Osteoblast (primary cell): ENCODE measurements around the gene MAB21L4. TPM values are rescaled to one million over a fixed set of nuclear protein-coding genes. Genes with fewer than 3 reads are reported as not detected.
A peak's percentile ranks its signal among the peaks of the same experiment; 100 is the strongest.

ENCODE experiments used
- DNase-seq: peaks from one replicate; pipeline ENCODE4 v3.0.0; 2011; ENCODE audit warnings: low spot score, mixed read lengths; ENCODE audit not compliant: insufficient read length; ENCODE audit errors: missing footprints
- H2AFZ ChIP-seq: 2 replicates; pipeline ENCODE4 v1.6.0; 2011; ENCODE audit warnings: mild to moderate bottlenecking, low read length
- H3K27ac ChIP-seq: 2 replicates; pipeline ENCODE4 v1.5.1; 2011; ENCODE audit warnings: mild to moderate bottlenecking, low read depth, low read length, moderate library complexity
- H3K27me3 ChIP-seq: 2 replicates; pipeline ENCODE4 v1.6.0; 2012; ENCODE audit warnings: mild to moderate bottlenecking, control low read depth, inconsistent platforms, low read length, moderate library complexity; ENCODE audit not compliant: insufficient read depth
- H3K36me3 ChIP-seq: 2 replicates; pipeline ENCODE4 v1.5.1; 2011; ENCODE audit warnings: mild to moderate bottlenecking, low read length, control low read depth, moderate library complexity; ENCODE audit not compliant: insufficient read depth
- H3K4me1 ChIP-seq: 2 replicates; pipeline ENCODE4 v1.5.1; 2011; ENCODE audit warnings: mild to moderate bottlenecking, low read length, control low read depth, moderate library complexity; ENCODE audit not compliant: insufficient read depth
- H3K4me2 ChIP-seq: 2 replicates; pipeline ENCODE4 v1.6.0; 2011; ENCODE audit warnings: mild to moderate bottlenecking, low read length; ENCODE audit not compliant: insufficient read depth
- H3K4me3 ChIP-seq: fragments of 200-600 bp; sonication (generic); 3 replicates; pipeline ENCODE4 v1.5.1; 2012; ENCODE audit warnings: mild to moderate bottlenecking, low read length, inconsistent platforms; ENCODE audit not compliant: insufficient read depth
- H3K79me2 ChIP-seq: 2 replicates; pipeline ENCODE4 v1.6.0; 2012; ENCODE audit warnings: mild to moderate bottlenecking, low read length, control low read depth, inconsistent platforms; ENCODE audit not compliant: insufficient read depth
- H3K9me3 ChIP-seq: 2 replicates; pipeline ENCODE4 v1.5.1; 2011; ENCODE audit warnings: low read depth, low read length, control low read depth
- H4K20me1 ChIP-seq: 2 replicates; pipeline ENCODE4 v1.6.0; 2012; ENCODE audit warnings: mild to moderate bottlenecking, low read length, control low read depth; ENCODE audit not compliant: insufficient read depth
- total RNA-seq: library from RNA; depleted of rRNA; stranded (reverse); fragments of >200 nt; gene quantifications from 2 replicates; pipeline ENCODE4 v1.2.3, GENCODE V29; 2012
- TF ChIP-seq, protein P1 (sequence below): IDR thresholded peaks from 2 replicates; pipeline ENCODE4 v1.5.1; 2011; ENCODE audit warnings: mild to moderate bottlenecking, low read depth, low read length, moderate library complexity; ENCODE audit errors: extremely low read depth

The MAB21L4 gene
- total RNA-seq, 1 donor, result not detected

DNA sequence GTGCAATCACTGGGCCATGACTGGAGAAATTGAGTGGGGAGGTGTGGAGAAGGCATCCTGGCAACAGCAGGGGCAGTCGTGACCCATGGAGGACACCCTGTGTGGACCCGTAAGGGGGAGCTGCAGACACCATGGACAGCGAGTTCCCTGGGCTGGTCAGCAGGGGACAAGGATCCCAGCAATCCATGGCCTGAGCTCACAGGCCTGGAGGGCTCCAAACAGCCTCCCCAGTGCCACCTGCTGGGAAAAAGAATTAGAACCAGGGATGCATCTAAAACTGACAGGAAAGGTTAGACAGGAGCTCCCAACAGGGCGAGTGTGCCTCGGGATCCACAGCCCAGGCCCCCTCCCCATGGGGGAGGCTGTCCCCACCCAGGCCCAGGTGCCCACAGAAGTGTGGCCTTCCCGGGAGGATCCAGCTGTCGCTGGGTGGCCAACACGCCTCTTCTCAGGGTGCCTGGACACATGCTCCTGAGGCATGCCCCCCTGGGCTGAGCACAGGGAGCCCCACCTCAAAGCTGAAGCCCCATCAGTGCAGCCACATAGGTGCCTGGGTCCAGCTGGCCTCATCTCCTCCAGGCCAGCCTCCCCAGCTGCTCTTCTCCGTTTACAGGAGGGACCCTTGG is 55.4 kb downstream of the MAB21L4 start:
- TF ChIP-seq, protein P1, sequence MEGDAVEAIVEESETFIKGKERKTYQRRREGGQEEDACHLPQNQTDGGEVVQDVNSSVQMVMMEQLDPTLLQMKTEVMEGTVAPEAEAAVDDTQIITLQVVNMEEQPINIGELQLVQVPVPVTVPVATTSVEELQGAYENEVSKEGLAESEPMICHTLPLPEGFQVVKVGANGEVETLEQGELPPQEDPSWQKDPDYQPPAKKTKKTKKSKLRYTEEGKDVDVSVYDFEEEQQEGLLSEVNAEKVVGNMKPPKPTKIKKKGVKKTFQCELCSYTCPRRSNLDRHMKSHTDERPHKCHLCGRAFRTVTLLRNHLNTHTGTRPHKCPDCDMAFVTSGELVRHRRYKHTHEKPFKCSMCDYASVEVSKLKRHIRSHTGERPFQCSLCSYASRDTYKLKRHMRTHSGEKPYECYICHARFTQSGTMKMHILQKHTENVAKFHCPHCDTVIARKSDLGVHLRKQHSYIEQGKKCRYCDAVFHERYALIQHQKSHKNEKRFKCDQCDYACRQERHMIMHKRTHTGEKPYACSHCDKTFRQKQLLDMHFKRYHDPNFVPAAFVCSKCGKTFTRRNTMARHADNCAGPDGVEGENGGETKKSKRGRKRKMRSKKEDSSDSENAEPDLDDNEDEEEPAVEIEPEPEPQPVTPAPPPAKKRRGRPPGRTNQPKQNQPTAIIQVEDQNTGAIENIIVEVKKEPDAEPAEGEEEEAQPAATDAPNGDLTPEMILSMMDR, result peak; percentile 72
- DNase-seq, result peak; percentile 99

DNA sequence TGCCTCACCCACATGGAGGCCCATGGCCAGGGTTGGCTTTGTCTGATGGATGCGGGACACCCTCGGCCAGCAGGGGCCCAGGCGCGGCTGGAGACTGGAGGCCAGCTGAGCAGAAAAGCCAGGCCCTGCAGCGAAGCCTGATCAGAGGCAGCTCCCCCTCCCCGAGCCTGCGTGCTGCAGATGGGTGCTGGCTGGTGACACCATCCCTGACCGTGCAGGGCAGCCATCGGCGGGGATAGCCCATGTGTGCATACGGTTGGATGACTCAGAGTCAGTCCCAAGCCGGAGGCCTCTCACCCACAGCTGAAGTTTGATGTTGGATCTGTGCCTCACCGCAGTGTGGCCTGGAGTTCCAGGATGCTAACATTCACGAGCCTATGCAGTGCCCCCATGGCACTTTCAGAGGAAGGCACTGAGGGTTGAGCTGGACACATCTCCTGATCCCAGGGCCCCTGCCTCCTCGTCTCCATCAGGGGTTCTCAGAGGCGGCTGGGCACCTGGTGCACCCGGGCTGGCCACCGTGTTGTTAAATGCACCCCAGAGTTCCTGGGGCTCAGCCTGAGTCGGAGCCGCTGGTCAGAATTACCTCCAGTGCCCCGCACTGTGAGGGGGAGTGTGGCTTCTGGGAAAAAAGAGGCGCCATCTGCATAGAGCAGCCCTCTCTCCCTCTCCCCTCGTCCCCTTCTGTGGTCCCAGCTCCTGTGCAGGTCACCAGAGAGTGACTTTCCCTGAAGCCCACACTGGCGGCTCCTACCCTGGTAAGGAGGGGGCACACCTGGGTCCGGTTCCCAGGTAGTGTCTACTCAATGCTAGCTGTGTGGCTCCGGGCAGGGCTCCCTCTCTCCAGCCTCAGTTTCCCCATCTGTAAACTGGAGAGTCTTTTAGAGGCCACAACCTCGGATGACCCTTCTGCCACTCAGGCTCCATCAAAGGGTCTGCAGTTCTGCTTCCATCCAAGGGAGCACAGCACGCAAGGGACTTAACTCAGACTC is 56.5 kb downstream of the MAB21L4 start:
- Histone ChIP-seq H2AFZ (no peak overlapping the region), H4K20me1 (peaks cover 4% of the 10 kb centered on the region), H3K9me3 (no peaks in the 10 kb centered on the region), H3K79me2 (no peaks in the 10 kb centered on the region), H3K27ac (no peak overlapping the region), H3K4me3 (no peak overlapping the region), H3K4me2 (no peak overlapping the region), H3K4me1 (peaks cover 11% of the 10 kb centered on the region), H3K36me3 (no peaks in the 10 kb centered on the region), H3K27me3 (peaks cover 33% of the 10 kb centered on the region)
- TF ChIP-seq, protein P1, result no peak
- DNase-seq, result peak; percentile 71

More for the DNA sequence above, 55.4 kb downstream of the MAB21L4 start:
- Histone ChIP-seq H3K36me3 (no peaks in the 10 kb centered on the region), H3K4me1 (peaks cover 11% of the 10 kb centered on the region), H3K4me3 (no peak overlapping the region), H3K9me3 (no peaks in the 10 kb centered on the region), H3K4me2 (no peak overlapping the region), H3K79me2 (no peaks in the 10 kb centered on the region), H2AFZ (no peak overlapping the region), H3K27ac (no peak overlapping the region), H4K20me1 (peaks cover 4% of the 10 kb centered on the region), H3K27me3 (peaks cover 28% of the 10 kb centered on the region)

DNA sequence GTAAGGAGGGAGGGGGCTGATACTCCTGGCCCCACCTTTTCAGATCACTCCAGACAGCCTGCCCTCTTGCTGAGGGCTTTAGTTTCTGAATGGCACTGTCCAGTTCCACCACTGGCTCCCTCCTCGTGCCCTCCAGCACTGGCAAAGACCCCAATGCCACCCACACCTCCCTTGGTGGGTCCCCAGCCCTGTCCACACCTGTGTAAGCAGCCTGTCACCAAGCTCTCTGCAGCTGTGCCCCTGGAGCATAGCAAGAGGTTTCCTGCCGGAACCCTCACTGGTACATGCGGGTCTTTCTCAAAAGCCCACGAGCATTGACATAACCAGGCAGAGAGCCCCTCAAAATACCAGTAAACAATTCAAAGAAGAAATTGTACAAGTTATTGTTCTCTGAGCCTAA is 58.3 kb downstream of the MAB21L4 start:
- H3K27ac ChIP-seq, result no peak overlapping the region
- TF ChIP-seq, protein P1, result no peak
- no peaks in the 10 kb centered on the region for H3K9me3 ChIP-seq
- no peak overlapping the region for H2AFZ ChIP-seq
- H3K4me1 ChIP-seq, result peaks cover 11% of the 10 kb centered on the region
- no peaks in the 10 kb centered on the region for H3K36me3 ChIP-seq
- DNase-seq, result peak; percentile 49
- H3K79me2 ChIP-seq, result no peaks in the 10 kb centered on the region
- H4K20me1 ChIP-seq, result peaks cover 4% of the 10 kb centered on the region
- H3K4me3 ChIP-seq, result no peak overlapping the region
- H3K27me3 ChIP-seq, result peaks cover 27% of the 10 kb centered on the region
- H3K4me2 ChIP-seq, result no peak overlapping the region
